ENCODE data around the gene VIM.
"Not testable (repeated sequence)": the region's sequence is repeated elsewhere in the genome, so short reads cannot be mapped to it uniquely, and the experiment has no call there.

GRCh38 chr10:17266549-17266948 is 38.5 kb downstream of the VIM start:
- TF ChIP-seq EZH2 (IDR thresholded peaks at IDR 0.05; ENCODE audit: borderline replicate concordance, low read length); CTCF (IDR thresholded peaks at IDR 0.05; ENCODE audit: low read length): not testable (repeated sequence)
